Vagina (tissue), 2 donors: Measurements from ENCODE around the gene TDRD3. TPM values are rescaled to one million over a fixed set of nuclear protein-coding genes. Genes with fewer than 3 reads are reported as not detected.

Experiments
- DNase-seq, 2 donors: peaks; one replicate each; pipeline ENCODE4 v3.0.0-alpha.2; 2017; ENCODE audit errors: extremely low spot score in 2 of 2
- H3K27ac ChIP-seq: fragments of 200-600 bp; sonication (generic); one replicate; pipeline ENCODE4 v1.5.1; 2019
- H3K27me3 ChIP-seq: fragments of 200-600 bp; sonication (generic); one replicate; pipeline ENCODE4 v1.5.1; 2019
- H3K36me3 ChIP-seq, 2 donors: fragments of 200-600 bp; sonication (generic); one replicate each; pipeline ENCODE4 v1.5.1; 2017 to 2019
- H3K4me1 ChIP-seq: fragments of 200-600 bp; sonication (generic); one replicate; pipeline ENCODE4 v1.5.1; 2019
- H3K4me3 ChIP-seq, 2 donors: fragments of 200-600 bp; sonication (generic); 1 replicate in 1 of 2; 2 replicates in 1 of 2; pipeline ENCODE4 v1.5.1; 2016 to 2019
- H3K9me3 ChIP-seq: fragments of 200-600 bp; sonication (generic); one replicate; pipeline ENCODE4 v1.5.1; 2019
- POLR2A ChIP-seq, 2 donors: fragments of 450-650 bp; IDR thresholded peaks; one replicate each; pipeline ENCODE4 v1.6.1; 2017; ENCODE audit warnings: antibody characterized with exemption in 2 of 2, mild to moderate bottlenecking in 2 of 2, moderate library complexity in 2 of 2
- POLR2AphosphoS5 ChIP-seq, 2 donors: sonication (generic); formaldehyde crosslinking; IDR thresholded peaks; one replicate each; pipeline ENCODE4 v1.9.0; 2017; ENCODE audit warnings: antibody characterized with exemption in 2 of 2, mild to moderate bottlenecking in 2 of 2, low read depth in 1 of 2; ENCODE audit not compliant: insufficient read depth in 1 of 2
- intact Hi-C: fragments of 100-400 bp; cut with DNase I; formaldehyde crosslinking; loops from one replicate; pipeline ENCODE4 v1.15.1; 2023
- total RNA-seq: library from RNA; depleted of rRNA; stranded (reverse); fragments of >200 nt; gene quantifications from one replicate; pipeline ENCODE4 v1.2.3, GENCODE V29; 2016
- TF ChIP-seq, protein P1 (sequence below), 3 experiments: fragments of 450-650 bp in 2 of 3; fragments of 200-600 bp in 1 of 3; sonication (generic) in 1 of 3; IDR thresholded peaks; one replicate each; pipeline ENCODE4 v1.5.1; 2017 to 2019; ENCODE audit warnings: antibody characterized with exemption in 3 of 3, mild to moderate bottlenecking in 2 of 3, moderate library complexity in 2 of 3

TDRD3 gene
- total RNA-seq, 1 donor from 2014 or later = 24.6 TPM

DNA sequence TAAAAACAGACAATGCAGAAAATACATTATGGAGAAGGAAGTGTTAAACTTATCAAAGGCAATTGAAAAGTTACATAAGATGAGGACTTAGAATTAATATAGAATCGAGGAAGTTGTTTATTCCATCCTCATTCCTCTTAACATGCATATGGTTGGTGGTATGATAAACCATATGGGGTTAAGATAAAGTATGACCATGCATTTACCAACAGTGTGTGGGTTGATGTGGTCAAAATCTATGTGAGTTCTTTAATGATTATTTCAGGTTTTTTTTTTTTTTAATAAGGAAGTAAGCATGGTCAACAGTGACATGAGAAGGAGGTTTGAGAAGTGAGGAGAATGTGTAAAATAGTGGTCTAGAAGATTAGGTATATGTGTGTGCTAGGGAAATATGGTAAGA is 94.5 kb downstream of the TDRD3 start:
- peaks cover 0 to 25% of the 10 kb centered on the region in 2 donors for H3K36me3 ChIP-seq
- TF ChIP-seq POLR2AphosphoS5 (IDR thresholded peaks at IDR 0.05; ENCODE audit: insufficient read depth in 1 of 2, low read depth in 1 of 2) (no peak), POLR2A (IDR thresholded peaks at IDR 0.05) (no peak)
- TF ChIP-seq, protein P1, sequence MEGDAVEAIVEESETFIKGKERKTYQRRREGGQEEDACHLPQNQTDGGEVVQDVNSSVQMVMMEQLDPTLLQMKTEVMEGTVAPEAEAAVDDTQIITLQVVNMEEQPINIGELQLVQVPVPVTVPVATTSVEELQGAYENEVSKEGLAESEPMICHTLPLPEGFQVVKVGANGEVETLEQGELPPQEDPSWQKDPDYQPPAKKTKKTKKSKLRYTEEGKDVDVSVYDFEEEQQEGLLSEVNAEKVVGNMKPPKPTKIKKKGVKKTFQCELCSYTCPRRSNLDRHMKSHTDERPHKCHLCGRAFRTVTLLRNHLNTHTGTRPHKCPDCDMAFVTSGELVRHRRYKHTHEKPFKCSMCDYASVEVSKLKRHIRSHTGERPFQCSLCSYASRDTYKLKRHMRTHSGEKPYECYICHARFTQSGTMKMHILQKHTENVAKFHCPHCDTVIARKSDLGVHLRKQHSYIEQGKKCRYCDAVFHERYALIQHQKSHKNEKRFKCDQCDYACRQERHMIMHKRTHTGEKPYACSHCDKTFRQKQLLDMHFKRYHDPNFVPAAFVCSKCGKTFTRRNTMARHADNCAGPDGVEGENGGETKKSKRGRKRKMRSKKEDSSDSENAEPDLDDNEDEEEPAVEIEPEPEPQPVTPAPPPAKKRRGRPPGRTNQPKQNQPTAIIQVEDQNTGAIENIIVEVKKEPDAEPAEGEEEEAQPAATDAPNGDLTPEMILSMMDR (IDR thresholded peaks at IDR 0.05) = no peak
- no peak overlapping the region for H3K27ac ChIP-seq
- H3K27me3 ChIP-seq = no peaks in the 10 kb centered on the region
- no peaks in the 10 kb centered on the region for H3K9me3 ChIP-seq
- intact Hi-C loops = no loop called here
- no peaks in the 10 kb centered on the region for H3K4me1 ChIP-seq
- DNase-seq = no peak
- H3K4me3 ChIP-seq = no peak overlapping the region

- H3K4me3 ChIP-seq = no peak overlapping the region
- no peak for DNase-seq
- intact Hi-C loops = no loop called here
- TF ChIP-seq POLR2AphosphoS5 (IDR thresholded peaks at IDR 0.05; ENCODE audit: insufficient read depth in 1 of 2, low read depth in 1 of 2) (no peak), POLR2A (IDR thresholded peaks at IDR 0.05) (no peak)
- TF ChIP-seq, protein P1 (IDR thresholded peaks at IDR 0.05) = no peak
- no peaks in the 10 kb centered on the region for H3K4me1 ChIP-seq
- H3K9me3 ChIP-seq = no peaks in the 10 kb centered on the region
- peaks cover 0 to 30% of the 10 kb centered on the region in 2 donors for H3K36me3 ChIP-seq
- no peak overlapping the region for H3K27ac ChIP-seq
- H3K27me3 ChIP-seq = no peaks in the 10 kb centered on the region
Observed at GRCh38 chr13:60492187-60492586, 95.2 kb downstream of the TDRD3 start.

DNA sequence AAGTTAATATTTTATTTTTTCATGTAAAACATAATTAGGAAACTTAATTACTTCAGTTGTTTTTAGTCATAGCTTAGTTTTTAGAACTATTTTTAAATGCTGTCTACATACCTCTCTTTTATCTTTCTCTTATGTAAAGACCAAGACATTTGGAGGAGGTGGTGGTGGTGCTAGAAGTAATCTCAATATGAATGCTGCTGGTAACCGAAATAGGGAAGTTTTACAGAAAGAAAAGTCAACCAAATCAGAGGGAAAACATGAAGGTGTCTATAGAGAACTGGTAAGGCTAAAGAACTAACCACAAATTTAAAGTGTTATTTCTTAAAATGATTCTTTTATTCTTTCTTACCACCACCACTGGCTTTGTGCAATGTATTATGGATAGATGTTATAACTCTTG is 97.3 kb downstream of the TDRD3 start:
- TF ChIP-seq, protein P1 (IDR thresholded peaks at IDR 0.05) = no peak
- no peak for TF ChIP-seq POLR2AphosphoS5 (IDR thresholded peaks at IDR 0.05; ENCODE audit: insufficient read depth in 1 of 2, low read depth in 1 of 2)
- TF ChIP-seq POLR2A (IDR thresholded peaks at IDR 0.05) = no peak
- Histone ChIP-seq H3K36me3 (peaks cover 0 to 50% of the 10 kb centered on the region in 2 donors), H3K27ac (no peak overlapping the region)

GRCh38 chr13:60501236-60501635 is 104.2 kb downstream of the TDRD3 start:
- Histone ChIP-seq H3K9me3 (no peaks in the 10 kb centered on the region), H3K27ac (no peak overlapping the region), H3K27me3 (no peaks in the 10 kb centered on the region), H3K4me1 (no peaks in the 10 kb centered on the region), H3K36me3 (peaks cover 0 to 63% of the 10 kb centered on the region in 2 donors), H3K4me3 (no peak overlapping the region)
- TF ChIP-seq POLR2AphosphoS5 (IDR thresholded peaks at IDR 0.05; ENCODE audit: insufficient read depth in 1 of 2, low read depth in 1 of 2) (no peak), POLR2A (IDR thresholded peaks at IDR 0.05) (no peak)
- intact Hi-C loops = no loop called here
- DNase-seq = no peak

More for the DNA sequence above, 97.3 kb downstream of the TDRD3 start:
- DNase-seq = no peak
- intact Hi-C loops = no loop called here
- H3K9me3 ChIP-seq = no peaks in the 10 kb centered on the region
- H3K4me3 ChIP-seq = no peak overlapping the region
- no peaks in the 10 kb centered on the region for H3K4me1 ChIP-seq
- H3K27me3 ChIP-seq = no peaks in the 10 kb centered on the region

GRCh38 chr13:60509601-60510386 is 112.8 kb downstream of the TDRD3 start:
- TF ChIP-seq, protein P1 (IDR thresholded peaks at IDR 0.05) = no peak
- TF ChIP-seq POLR2AphosphoS5 (IDR thresholded peaks at IDR 0.05; ENCODE audit: insufficient read depth in 1 of 2, low read depth in 1 of 2) (no peak), POLR2A (IDR thresholded peaks at IDR 0.05) (no peak)
- peaks cover 0 to 26% of the 10 kb centered on the region in 2 donors for H3K36me3 ChIP-seq

More at GRCh38 chr13:60509601-60510386, 112.8 kb downstream of the TDRD3 start:
- H3K9me3 ChIP-seq = no peaks in the 10 kb centered on the region
- intact Hi-C loops = no loop called here
- H3K4me3 ChIP-seq = no peak overlapping the region
- no peaks in the 10 kb centered on the region for H3K4me1 ChIP-seq
- H3K27ac ChIP-seq = no peak overlapping the region
- no peaks in the 10 kb centered on the region for H3K27me3 ChIP-seq
- no peak for DNase-seq
